HepG2 (cell line): ENCODE data around the gene PCARE. TPM values are rescaled to one million over a fixed set of nuclear protein-coding genes. Genes with fewer than 3 reads are reported as not detected.
A peak's percentile ranks its signal among the peaks of the same experiment; 100 is the strongest.
"Not testable (repeated sequence)": the region's sequence is repeated elsewhere in the genome, so short reads cannot be mapped to it uniquely, and the experiment has no call there.

Experiments
- ATAC-seq: fragments of 200-7000 bp; cut with Tn5 transposase; 3 replicates; pipeline ENCODE4 v1.9.1; 2020; ENCODE audit warnings: mild to moderate bottlenecking, moderate library complexity
- BruUV-seq: library from RNA; stranded (reverse); fragments of 400-500 nt; replicated peaks from 2 replicates; lab custom pipeline; 2021; lab: Mats Ljungman, UMichigan
- CTCF ChIA-PET: fragments of 300-600 bp; formaldehyde crosslinking; extraction: SDS; loops from one replicate; lab custom pipeline; 2021; ENCODE audit warnings: low total read pairs, inconsistent platforms, low intra/inter-chr PET ratio; lab: Yijun Ruan, JAX
- POLR2A ChIA-PET: fragments of 350-600 bp; sonication (Branson Sonifier 250); formaldehyde crosslinking; loops from one replicate; lab custom pipeline; 2020; ENCODE audit warnings: antibody characterized with exemption, inconsistent platforms; lab: Yijun Ruan, JAX
- DNase-seq: peaks from one replicate; pipeline ENCODE4 v3.0.0-alpha.2; 2015; ENCODE audit warnings: low spot score
- FAIRE-seq: peaks from 3 replicates; lab custom pipeline; 2011; peaks lifted over from hg19 to GRCh38; lab: Jason Lieb, UNC
- H2AFZ ChIP-seq: one replicate; pipeline ENCODE4 v1.6.1; 2011; ENCODE audit warnings: low read length, inconsistent platforms
- H3K27ac ChIP-seq: fragments of 300-600 bp; 3 replicates; pipeline ENCODE4 v1.8.0; 2011; ENCODE audit warnings: mixed run types, mild to moderate bottlenecking, mixed read lengths, low read length, inconsistent platforms; ENCODE audit not compliant: insufficient read depth; ENCODE audit errors: extremely low read length
- H3K27me3 ChIP-seq, 2 experiments: fragments of 200-600 bp in 1 of 2; 2 replicates in 1 of 2; 3 replicates in 1 of 2; pipeline versions ENCODE4 v1.6.0 to v1.8.0; 2011; ENCODE audit warnings: low read length in 2 of 2, mild to moderate bottlenecking in 2 of 2, moderate library complexity in 2 of 2, inconsistent platforms in 1 of 2; ENCODE audit not compliant: insufficient read depth in 2 of 2, control insufficient read depth in 1 of 2
- H3K36me3 ChIP-seq, 2 experiments: fragments of 200-600 bp in 1 of 2; replicated peaks in 1 of 2; 2 replicates in 1 of 2; 3 replicates in 1 of 2; pipeline versions ENCODE4 v1.5.1 to v1.8.0; 2011; ENCODE audit warnings: low read length in 2 of 2, inconsistent platforms in 1 of 2; ENCODE audit not compliant: insufficient read depth in 2 of 2, control insufficient read depth in 1 of 2
- H3K4me1 ChIP-seq: 2 replicates; pipeline ENCODE4 v1.5.1; 2012; ENCODE audit warnings: low read length, inconsistent platforms; ENCODE audit not compliant: insufficient read depth
- H3K4me2 ChIP-seq: 2 replicates; pipeline ENCODE4 v1.6.0; 2011; ENCODE audit warnings: low read depth, low read length, inconsistent platforms
- H3K4me3 ChIP-seq, 3 experiments: fragments of 200-600 bp in 1 of 3; sonication (generic), shearing (Covaris generic) in 1 of 3; replicated peaks in 1 of 3; 2 replicates each; pipeline ENCODE4 v1.5.1; 2011 to 2016; ENCODE audit warnings: low read length in 3 of 3, inconsistent platforms in 2 of 3, low read depth in 2 of 3, mild to moderate bottlenecking in 2 of 3, control low read depth in 1 of 3, mixed read lengths in 1 of 3; ENCODE audit not compliant: insufficient read depth in 1 of 3
- H3K79me2 ChIP-seq: one replicate; pipeline ENCODE4 v1.6.1; 2011; ENCODE audit warnings: low read length, inconsistent platforms; ENCODE audit not compliant: insufficient read depth
- H3K9ac ChIP-seq: 2 replicates; pipeline ENCODE4 v1.6.0; 2011; ENCODE audit warnings: mild to moderate bottlenecking, low read depth, low read length, inconsistent platforms; ENCODE audit not compliant: insufficient read depth
- H3K9me3 ChIP-seq: 2 replicates; pipeline ENCODE4 v1.5.1; 2012; ENCODE audit warnings: mild to moderate bottlenecking, low read length
- H4K20me1 ChIP-seq: 2 replicates; pipeline ENCODE4 v1.6.0; 2011; ENCODE audit warnings: inconsistent platforms, mild to moderate bottlenecking, low read length, moderate library complexity; ENCODE audit not compliant: insufficient read depth
- FOSL2 ChIP-seq: sonication (generic); formaldehyde crosslinking; IDR thresholded peaks from 2 replicates; pipeline ENCODE4 v1.4.0; 2020; ENCODE audit warnings: missing genetic modification reagents
- FOXA1 ChIP-seq, 2 experiments: fragments of 450-650 bp in 1 of 2; sonication (generic) in 1 of 2; formaldehyde crosslinking in 1 of 2; IDR thresholded peaks; 2 replicates each; pipeline versions ENCODE4 v1.4.0 to v1.6.1; 2016 to 2020; ENCODE audit warnings: missing genetic modification reagents in 1 of 2
- FOXA3 ChIP-seq: IDR thresholded peaks from 2 replicates; pipeline ENCODE4 v1.6.1; 2016; ENCODE audit warnings: missing genetic modification reagents, missing compliant biosample characterization
- FOXP1 ChIP-seq, 2 experiments: fragments of 450-650 bp in 1 of 2; IDR thresholded peaks; 2 replicates each; pipeline ENCODE4 v1.6.1; 2017 to 2018; ENCODE audit warnings: antibody characterized with exemption in 1 of 2
- HDAC1 ChIP-seq: sonication (generic); formaldehyde crosslinking; IDR thresholded peaks from 2 replicates; pipeline ENCODE4 v1.5.1; 2020; ENCODE audit warnings: mild to moderate bottlenecking, missing genetic modification reagents
- KDM1A ChIP-seq: IDR thresholded peaks from 2 replicates; pipeline ENCODE4 v1.6.1; 2016; ENCODE audit warnings: missing compliant biosample characterization
- NCOA5 ChIP-seq: sonication (generic); formaldehyde crosslinking; IDR thresholded peaks from 2 replicates; pipeline ENCODE4 v1.4.0; 2020; ENCODE audit warnings: missing genetic modification reagents
- POLR2G ChIP-seq: fragments of 200-400 bp; formaldehyde crosslinking; IDR thresholded peaks from 2 replicates; pipeline ENCODE4 v1.6.1; 2018; ENCODE audit warnings: mild to moderate bottlenecking, low read depth, low read length, moderate library complexity
- SOX13 ChIP-seq, 3 experiments: fragments of 450-650 bp in 1 of 3; sonication (generic) in 1 of 3; formaldehyde crosslinking in 1 of 3; IDR thresholded peaks in 2 of 3; conservative IDR thresholded peaks in 1 of 3; 2 replicates each; pipeline versions ENCODE4 v1.5.0 to v1.6.1; 2016 to 2020; ENCODE audit warnings: antibody characterized with exemption in 1 of 3, mild to moderate bottlenecking in 1 of 3, missing compliant biosample characterization in 1 of 3, missing genetic modification reagents in 1 of 3, moderate library complexity in 1 of 3
- SOX5 ChIP-seq: IDR thresholded peaks from 2 replicates; pipeline ENCODE4 v1.6.1; 2016; ENCODE audit warnings: borderline replicate concordance
- ZNF121 ChIP-seq: sonication (generic); formaldehyde crosslinking; IDR thresholded peaks from 2 replicates; pipeline ENCODE4 v1.5.0; 2020; ENCODE audit warnings: mild to moderate bottlenecking, missing genetic modification reagents
- ZNF644 ChIP-seq: IDR thresholded peaks from 2 replicates; pipeline ENCODE4 v1.6.1; 2016; ENCODE audit warnings: low read depth
- WGBS: methylation state at CpG from one replicate; pipeline ENCODE4 v1.1.6; 2017; ENCODE audit warnings: low lambda C conversion rate; 5-methylcytosine and 5-hydroxymethylcytosine counted together
- in situ Hi-C: cut with HindIII; loops from 2 replicates; pipeline ENCODE4 v1.10.0; 2017; ENCODE audit warnings: low pct_unique_long_range_greater_than_20kb; ENCODE audit not compliant: extremely low pct_ligation_motif_present
- intact Hi-C: fragments of 100-400 bp; cut with micrococcal nuclease; formaldehyde crosslinking; loops from one replicate; pipeline ENCODE4 v1.10.0; 2022; ENCODE audit not compliant: unreplicated experiment
- polyA plus RNA-seq, 8 experiments: library from polyadenylated mRNA; depleted of rRNA in 3 of 8; stranded (reverse) in 7 of 8; unstranded in 1 of 8; fragments of >200 nt; fragmentation: Illumina TruSeq in 4 of 8; extraction: Trizol in 4 of 8; gene quantifications; 2 replicates each; pipeline versions ENCODE4 v1.2.1 to v1.2.3, GENCODE V29; 2011 to 2016; ENCODE audit warnings: low read depth in 4 of 8, missing spikeins in 1 of 8, mixed read lengths in 1 of 8; ENCODE audit not compliant: insufficient read depth in 1 of 8
- total RNA-seq, 5 experiments: library from RNA; depleted of rRNA; stranded (reverse); fragments of >200 nt; fragmentation: Illumina TruSeq; extraction: Trizol; gene quantifications; 2 replicates each; pipeline ENCODE4 v1.2.3, GENCODE V29; 2016; ENCODE audit warnings: low read depth in 1 of 5
- TF ChIP-seq, protein P1 (sequence below): sonication (generic); formaldehyde crosslinking; IDR thresholded peaks from 2 replicates; pipeline ENCODE4 v1.5.0; 2020; ENCODE audit warnings: mild to moderate bottlenecking, missing genetic modification reagents
- TF ChIP-seq, protein P2 (sequence below): sonication (generic); formaldehyde crosslinking; IDR thresholded peaks from 2 replicates; pipeline ENCODE4 v1.5.0; 2020; ENCODE audit warnings: missing genetic modification reagents

Gene PCARE
- total and polyA plus RNA-seq, 2 of the 13 experiments (the other 11 are each of a cell fraction or from before 2014, with no cell fraction given): not detected

DNA sequence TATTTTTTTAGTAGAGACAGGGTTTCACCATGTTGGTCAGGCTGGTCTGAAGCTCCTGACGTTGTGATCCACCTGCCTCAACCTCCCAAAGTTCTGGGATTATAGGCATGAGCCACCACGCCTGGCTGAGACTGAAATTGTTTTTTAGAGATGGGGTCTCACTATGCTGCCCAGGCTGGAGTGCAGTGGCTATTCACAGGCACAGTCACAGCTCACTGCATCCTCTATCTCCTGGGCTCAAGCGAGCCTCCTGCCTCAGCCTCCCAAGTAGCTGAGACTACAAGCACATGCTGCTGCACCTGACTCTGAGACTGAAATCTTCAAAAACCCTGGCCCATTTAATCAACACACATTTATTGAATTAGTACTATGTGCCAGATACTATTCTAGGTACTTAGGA lies 33.2 kb upstream of the PCARE start:
- H3K27ac ChIP-seq, H3K9me3 ChIP-seq, BruUV-seq, H2AFZ ChIP-seq, H3K27me3 ChIP-seq, H3K36me3 ChIP-seq, H3K4me3 ChIP-seq, ATAC-seq, CTCF ChIA-PET, DNase-seq, H4K20me1 ChIP-seq, in situ Hi-C loops, H3K4me2 ChIP-seq, H3K79me2 ChIP-seq, FAIRE-seq, H3K9ac ChIP-seq: not testable (repeated sequence)
- POLR2A ChIA-PET: interaction anchor here (0.6 kb wide), 1 partner anchor 56 kb away, joined by 3 read pairs; no protein-coding TSS in a partner anchor
- 67% methylated on average over 3 of the region's 3 CpGs for WGBS
- H3K4me1 ChIP-seq: peaks cover 30% of the 10 kb centered on the region
- TF ChIP-seq, protein P1, sequence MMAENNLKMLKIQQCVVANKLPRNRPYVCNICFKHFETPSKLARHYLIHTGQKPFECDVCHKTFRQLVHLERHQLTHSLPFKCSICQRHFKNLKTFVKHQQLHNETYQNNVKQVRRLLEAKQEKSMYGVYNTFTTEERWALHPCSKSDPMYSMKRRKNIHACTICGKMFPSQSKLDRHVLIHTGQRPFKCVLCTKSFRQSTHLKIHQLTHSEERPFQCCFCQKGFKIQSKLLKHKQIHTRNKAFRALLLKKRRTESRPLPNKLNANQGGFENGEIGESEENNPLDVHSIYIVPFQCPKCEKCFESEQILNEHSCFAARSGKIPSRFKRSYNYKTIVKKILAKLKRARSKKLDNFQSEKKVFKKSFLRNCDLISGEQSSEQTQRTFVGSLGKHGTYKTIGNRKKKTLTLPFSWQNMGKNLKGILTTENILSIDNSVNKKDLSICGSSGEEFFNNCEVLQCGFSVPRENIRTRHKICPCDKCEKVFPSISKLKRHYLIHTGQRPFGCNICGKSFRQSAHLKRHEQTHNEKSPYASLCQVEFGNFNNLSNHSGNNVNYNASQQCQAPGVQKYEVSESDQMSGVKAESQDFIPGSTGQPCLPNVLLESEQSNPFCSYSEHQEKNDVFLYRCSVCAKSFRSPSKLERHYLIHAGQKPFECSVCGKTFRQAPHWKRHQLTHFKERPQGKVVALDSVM (CRISPR knock-in tag): peak; percentile 59; the same call in 1 of the 2 replicates
- TF ChIP-seq ZNF121 (CRISPR knock-in tag) (peak; percentile 86), KDM1A (CRISPR knock-in tag) (0 out of 2 replicates have a peak, but pooled peaks have one; percentile 42), POLR2G (peak; percentile 8; the same call in 1 of the 2 replicates)
- intact Hi-C loops: loop anchor here (5.0 kb wide), 1 partner anchor 150 kb away; no protein-coding TSS in a partner anchor

DNA sequence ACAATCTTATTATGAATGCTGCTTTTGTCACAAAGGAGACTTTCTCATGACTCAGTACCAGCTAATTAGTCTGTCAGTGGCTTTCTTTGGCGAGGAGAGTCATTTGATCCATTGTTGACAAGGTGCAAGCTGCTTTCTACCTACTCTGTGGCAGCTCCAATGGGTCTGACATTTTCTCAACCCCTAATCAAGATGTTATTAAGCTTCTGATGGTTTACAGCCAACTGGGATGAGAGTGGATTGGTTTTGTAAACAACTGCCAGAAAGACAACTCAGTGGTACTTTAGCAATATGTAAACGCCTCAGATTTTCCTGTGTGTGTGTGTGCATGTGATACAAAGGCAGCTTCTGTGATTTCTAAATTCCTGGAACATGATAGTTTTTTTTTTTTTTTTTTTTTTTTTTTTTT lies 32.7 kb upstream of the PCARE start:
- no peak for TF ChIP-seq NCOA5 (CRISPR knock-in tag)
- TF ChIP-seq ZNF644 (CRISPR knock-in tag): peak; percentile 57; the same call in 1 of the 2 replicates
- TF ChIP-seq, protein P2, sequence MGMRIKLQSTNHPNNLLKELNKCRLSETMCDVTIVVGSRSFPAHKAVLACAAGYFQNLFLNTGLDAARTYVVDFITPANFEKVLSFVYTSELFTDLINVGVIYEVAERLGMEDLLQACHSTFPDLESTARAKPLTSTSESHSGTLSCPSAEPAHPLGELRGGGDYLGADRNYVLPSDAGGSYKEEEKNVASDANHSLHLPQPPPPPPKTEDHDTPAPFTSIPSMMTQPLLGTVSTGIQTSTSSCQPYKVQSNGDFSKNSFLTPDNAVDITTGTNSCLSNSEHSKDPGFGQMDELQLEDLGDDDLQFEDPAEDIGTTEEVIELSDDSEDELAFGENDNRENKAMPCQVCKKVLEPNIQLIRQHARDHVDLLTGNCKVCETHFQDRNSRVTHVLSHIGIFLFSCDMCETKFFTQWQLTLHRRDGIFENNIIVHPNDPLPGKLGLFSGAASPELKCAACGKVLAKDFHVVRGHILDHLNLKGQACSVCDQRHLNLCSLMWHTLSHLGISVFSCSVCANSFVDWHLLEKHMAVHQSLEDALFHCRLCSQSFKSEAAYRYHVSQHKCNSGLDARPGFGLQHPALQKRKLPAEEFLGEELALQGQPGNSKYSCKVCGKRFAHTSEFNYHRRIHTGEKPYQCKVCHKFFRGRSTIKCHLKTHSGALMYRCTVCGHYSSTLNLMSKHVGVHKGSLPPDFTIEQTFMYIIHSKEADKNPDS: no peak
- peak; percentile 39; the same call in 1 of the 2 replicates for TF ChIP-seq FOSL2 (CRISPR knock-in tag)
- no peak for TF ChIP-seq FOXP1 (IDR thresholded peaks at IDR 0.05)
- peak; percentile 26; the same call in 1 of the 2 replicates for TF ChIP-seq FOXP1 (CRISPR knock-in tag; IDR thresholded peaks at IDR 0.05)
- no peak for TF ChIP-seq SOX13 (IDR thresholded peaks at IDR 0.05)
- peak in 1 of 2 experiments; percentile 21; a peak in 1 of 4 replicates for TF ChIP-seq SOX13 (CRISPR knock-in tag; conservative IDR thresholded peaks at IDR 0.05 in 1 of 2, IDR thresholded peaks at IDR 0.05 in 1 of 2)
- no peak for TF ChIP-seq HDAC1 (CRISPR knock-in tag)
- peak; percentile 30; the same call in 1 of the 2 replicates for TF ChIP-seq SOX5 (CRISPR knock-in tag)
- no peak for TF ChIP-seq FOXA1 (IDR thresholded peaks at IDR 0.05)
- peak; percentile 62 for TF ChIP-seq FOXA1 (CRISPR knock-in tag; IDR thresholded peaks at IDR 0.05)
- TF ChIP-seq FOXA3 (CRISPR knock-in tag): 0 out of 2 replicates have a peak, but pooled peaks have one; percentile 35
- TF ChIP-seq, all 625 proteins: peak for 7
- Histone ChIP-seq H3K9me3 (no peaks in the 10 kb centered on the region), H3K27ac (no peak overlapping the region), H4K20me1 (no peaks in the 10 kb centered on the region), H3K9ac (no peak overlapping the region), H3K27me3 (peaks cover 1 to 6% of the 10 kb centered on the region in 2 experiments; a peak in 1 of 5 replicates), H2AFZ (no peak overlapping the region), H3K36me3 (no peaks in the 10 kb centered on the region), H3K4me3 (no peak overlapping the region), H3K4me1 (peaks cover 30% of the 10 kb centered on the region), H3K4me2 (no peak overlapping the region), H3K79me2 (no peaks in the 10 kb centered on the region)
- intact Hi-C loops: loop anchor here (5.0 kb wide), 1 partner anchor 150 kb away; no protein-coding TSS in a partner anchor
- FAIRE-seq: peak; percentile 37
- ChIA-PET CTCF (no interaction called here), POLR2A (interaction anchor here (0.6 to 1.7 kb wide), 2 partner anchors 11 to 56 kb away, joined by 3 to 7 read pairs; no protein-coding TSS in a partner anchor)
- WGBS: 1% methylated on average over 2 of the region's 2 CpGs
- no TSS peak for BruUV-seq
- in situ Hi-C loops: no loop called here
- ATAC-seq: no peak
- peak; percentile 30 for DNase-seq
